ENCODE data around the gene LRP1B.

Gene LRP1B

DNA sequence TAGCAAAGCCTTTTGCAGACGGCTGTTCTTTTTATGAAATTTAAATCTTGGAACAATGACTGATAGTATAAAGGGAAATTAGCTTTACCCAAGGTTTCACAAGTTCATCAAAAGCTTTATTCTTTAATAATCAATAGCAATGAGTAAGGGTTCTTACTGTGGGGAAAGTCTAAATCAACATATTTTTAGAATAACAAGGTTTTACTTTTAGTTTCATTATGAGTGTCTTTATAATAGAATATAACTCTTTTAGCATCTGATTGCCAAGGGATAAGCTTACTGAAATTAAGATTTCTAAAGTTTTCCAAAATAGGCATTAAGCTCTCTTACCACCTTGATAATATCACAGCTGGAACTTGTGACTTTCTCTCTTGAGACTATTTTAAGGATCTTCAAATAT lies 1489.7 kb downstream of the LRP1B start:
- DNase-seq (ENCODE audit: extremely low spot score, insufficient read length, low read depth), result no peak
- no peak for FAIRE-seq

DNA sequence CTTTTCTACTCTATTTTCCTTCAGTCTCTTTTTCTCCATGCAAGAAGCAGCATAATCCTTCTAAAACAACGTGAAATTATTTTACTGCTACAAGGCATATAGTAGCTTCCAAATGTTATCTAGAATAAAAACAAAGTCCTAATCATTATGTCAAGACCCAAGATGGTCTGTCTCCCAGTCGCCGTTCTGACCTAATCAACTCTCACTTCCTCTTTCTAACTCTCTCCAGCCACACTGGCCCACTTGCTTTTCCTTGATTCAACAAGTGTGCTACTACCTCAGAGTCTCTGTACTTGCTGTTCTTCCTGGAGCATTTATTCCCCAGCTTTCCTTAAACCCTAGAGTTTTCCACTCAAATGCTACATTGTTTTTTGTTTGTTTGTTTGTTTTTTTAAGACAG lies 1491.2 kb downstream of the LRP1B start:
- FAIRE-seq, result peak; percentile 26
- no peak for DNase-seq (ENCODE audit: extremely low spot score, insufficient read length, low read depth)

DNA sequence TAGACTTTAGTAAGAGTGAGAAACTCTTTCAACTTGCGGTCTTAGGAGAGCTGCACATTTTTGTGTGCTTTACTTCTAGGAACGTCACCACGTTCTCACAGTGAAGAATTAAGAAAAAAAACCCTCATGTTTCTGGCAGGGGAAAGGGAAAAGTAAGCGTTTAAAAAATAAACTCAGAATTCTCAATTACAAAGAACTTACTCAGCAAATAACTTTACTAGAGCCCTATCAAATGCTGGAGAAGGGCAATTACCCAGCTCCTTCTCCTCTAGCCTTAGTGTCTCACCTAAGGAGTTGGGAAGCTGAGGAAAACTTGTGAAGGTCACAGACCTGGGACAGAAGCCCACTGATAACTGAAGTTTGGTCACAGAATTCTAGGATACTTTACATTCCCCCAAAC lies 1500.3 kb downstream of the LRP1B start:
- FAIRE-seq (no peak), DNase-seq (ENCODE audit: extremely low spot score, insufficient read length, low read depth) (no peak)

DNA sequence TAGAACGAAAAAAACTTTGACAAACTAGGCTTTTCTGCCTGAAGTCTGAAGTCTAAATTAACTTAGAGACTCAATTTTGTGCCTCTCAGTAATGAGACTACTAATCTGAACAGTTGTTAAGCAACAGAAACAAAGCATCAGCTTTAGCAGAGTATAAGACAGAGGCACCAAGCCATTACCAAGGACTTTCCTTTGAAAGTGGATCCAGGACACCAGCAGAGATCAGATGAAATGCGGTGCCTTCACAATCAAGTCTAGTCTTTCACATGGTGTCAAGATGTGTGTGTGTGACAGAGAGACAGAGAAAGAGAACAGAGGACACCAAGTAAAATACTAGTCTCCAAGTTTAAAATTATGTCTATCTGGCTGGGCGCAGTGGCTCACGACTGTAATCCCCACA lies 1502.9 kb downstream of the LRP1B start:
- FAIRE-seq, result no peak

DNA sequence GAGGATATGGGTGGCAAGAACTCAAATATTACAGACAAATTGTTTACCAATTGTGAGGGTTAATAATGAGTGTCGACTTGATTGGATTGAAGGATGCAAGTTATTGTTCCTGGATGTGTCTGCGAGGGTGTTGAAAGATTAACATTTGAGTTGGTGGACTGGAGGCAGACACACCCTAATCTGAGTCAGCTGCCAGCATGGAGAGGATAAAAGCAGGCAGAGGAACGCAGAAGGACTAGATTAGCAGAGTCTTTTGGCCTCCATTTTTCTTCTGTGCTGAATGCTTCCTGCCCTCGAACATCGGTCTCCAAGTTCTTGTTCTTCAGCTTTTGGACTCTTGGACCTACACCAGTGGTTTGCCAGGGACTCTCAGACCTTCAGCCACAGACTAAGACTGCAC lies 1503.7 kb downstream of the LRP1B start:
- FAIRE-seq (no peak), DNase-seq (ENCODE audit: extremely low spot score, insufficient read length, low read depth) (no peak)

More for the DNA sequence above, 1502.9 kb downstream of the LRP1B start:
- no peak for DNase-seq (ENCODE audit: extremely low spot score, insufficient read length, low read depth)

DNA sequence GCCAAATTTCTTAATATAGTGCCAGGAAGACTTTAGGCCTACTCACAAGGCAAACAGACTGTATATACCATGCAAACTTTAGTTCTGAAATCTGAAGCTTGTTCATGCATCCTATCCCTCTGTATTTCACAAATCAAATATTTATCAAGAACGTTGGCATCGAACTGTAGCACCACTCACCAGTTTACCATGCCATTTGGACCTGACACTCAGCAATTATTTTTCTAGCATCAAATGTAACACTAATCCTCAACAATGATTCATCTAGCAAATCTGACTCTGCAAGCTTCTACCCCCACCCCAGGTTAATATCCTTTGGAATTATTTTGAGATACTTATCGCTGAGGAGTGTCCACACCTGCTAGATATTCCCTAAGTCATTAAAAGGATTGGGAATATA lies 1506.6 kb downstream of the LRP1B start:
- FAIRE-seq (no peak), DNase-seq (ENCODE audit: extremely low spot score, insufficient read length, low read depth) (no peak)

DNA sequence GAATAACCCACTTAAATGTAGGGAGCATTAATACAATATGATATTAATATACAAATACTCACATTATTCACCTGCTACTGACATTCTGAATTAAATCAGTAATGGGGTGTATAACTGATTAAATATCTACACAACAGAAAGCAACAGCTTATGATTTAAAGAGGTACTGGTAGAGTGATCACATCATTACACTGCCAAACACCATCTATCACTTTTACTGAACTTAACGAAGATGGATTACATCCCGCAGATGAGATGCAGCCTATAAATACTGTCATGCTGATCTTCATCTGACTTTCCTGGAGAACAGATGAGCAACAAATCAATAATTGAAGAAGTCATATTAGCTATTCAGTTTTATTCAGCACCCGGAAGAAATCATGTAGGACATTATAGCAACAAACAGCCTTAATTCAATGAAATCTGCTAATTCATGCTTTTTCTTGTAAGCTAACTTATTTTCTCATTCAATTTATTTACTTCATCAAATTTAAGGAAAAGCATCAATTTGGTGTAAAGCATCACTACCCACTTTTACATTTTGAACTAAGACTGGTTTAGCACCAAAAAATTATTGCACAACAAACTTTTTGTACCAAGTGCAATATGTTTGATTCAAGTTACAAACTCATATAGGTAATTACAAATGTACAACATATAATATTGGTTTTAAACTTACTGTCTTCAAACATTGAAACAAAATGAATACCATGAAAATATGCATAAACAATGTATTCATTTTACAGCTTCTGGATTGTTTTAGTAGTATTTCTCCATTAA lies 1509.0 kb downstream of the LRP1B start:
- no peak for DNase-seq (ENCODE audit: extremely low spot score, insufficient read length, low read depth)
- FAIRE-seq, result no peak

DNA sequence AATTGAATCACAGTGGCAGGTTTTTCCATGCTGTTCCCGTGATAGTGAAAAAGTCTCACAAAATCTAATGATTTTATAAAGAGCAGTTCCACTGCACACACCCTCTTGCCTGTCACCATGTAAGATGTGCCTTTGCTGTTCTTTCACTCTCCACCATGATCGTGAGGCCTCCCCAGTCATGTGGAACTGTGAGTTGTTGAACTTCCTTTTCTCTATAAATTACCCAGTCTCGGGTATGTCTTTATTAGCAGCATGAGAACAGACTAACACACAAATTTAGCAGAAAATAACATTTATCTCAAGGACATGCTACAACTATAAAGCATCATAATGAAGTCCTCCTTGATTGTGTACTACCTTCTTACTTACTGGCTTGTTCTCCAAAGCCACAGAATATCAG lies 1526.0 kb downstream of the LRP1B start:
- FAIRE-seq (peak; percentile 41), DNase-seq (ENCODE audit: extremely low spot score, insufficient read length, low read depth) (no peak)

DNA sequence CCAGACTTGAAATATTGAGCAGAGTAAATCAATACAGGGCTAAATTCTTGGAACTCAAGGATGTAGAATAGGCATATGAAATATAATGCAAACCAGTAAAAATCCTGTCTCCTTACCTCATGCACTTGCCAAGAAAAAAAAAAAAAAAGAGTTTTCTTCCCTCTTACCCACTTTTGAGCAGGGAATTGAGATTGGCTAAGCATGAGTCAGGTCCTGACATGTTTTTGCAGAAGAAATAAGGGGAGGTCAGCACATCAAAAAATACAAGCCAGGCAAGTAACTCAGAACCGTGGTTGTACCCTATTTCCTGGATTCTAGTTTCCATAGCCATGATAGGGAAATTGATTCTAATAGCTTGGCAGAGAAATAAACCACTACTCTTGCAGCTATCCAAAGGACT lies 1526.7 kb downstream of the LRP1B start:
- no peak for FAIRE-seq
- no peak for DNase-seq (ENCODE audit: extremely low spot score, insufficient read length, low read depth)

DNA sequence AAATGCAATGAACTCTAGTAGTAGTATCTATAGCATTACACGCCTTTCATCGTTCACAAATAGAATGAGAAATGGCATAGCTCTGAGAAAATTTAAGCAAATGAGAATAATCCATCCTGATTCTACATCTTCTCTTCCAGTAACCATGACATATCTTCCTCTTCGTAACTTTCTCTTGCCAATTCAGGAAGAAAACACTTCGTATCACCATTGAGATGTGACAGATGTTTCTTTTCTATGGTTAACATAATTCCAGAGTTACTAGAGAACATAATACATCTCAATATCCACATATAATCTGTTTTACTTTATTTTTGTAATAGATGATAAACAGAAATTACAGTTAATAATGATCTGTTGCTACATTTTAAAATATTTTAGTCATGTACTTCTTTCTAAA lies 1527.4 kb downstream of the LRP1B start:
- FAIRE-seq, result no peak

DNA sequence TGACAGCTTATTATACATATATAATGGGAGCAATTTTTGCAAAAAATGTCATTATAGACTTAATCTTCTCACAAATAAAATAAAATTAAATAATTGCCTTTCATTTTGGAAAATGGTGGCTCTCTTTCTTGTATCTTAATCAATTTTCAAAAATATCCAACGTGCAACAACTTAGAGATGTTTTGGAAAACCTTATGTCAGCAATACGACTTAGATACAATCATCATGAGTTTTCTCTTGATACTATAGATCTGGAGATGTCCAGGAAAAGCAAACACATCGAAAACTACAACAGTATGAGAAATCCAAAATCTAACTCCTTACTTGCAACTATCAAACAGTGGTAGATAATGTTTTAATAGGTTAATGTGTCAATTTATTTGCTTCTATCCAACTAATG lies 1529.0 kb downstream of the LRP1B start:
- FAIRE-seq (no peak), DNase-seq (ENCODE audit: extremely low spot score, insufficient read length, low read depth) (no peak)

More for the DNA sequence above, 1527.4 kb downstream of the LRP1B start:
- no peak for DNase-seq (ENCODE audit: extremely low spot score, insufficient read length, low read depth)

DNA sequence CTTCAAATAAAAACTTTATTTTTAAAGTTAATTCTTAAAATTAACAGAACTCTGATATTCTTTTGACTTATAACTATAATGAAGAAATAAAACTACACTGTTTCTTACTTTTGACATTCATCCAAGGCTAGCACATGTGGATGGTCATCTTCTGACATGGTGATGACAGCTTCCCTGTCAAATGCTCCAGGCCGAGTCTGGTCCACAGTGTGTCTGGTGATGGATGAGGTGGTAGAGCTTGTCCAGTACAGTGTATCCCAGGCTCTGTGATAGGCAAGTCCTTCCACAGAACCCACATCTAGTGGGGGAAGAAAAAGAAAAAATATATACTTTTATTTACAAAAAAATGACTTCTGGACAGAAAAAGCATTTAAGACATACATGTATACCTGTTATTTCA lies 1529.5 kb downstream of the LRP1B start:
- FAIRE-seq (no peak), DNase-seq (ENCODE audit: extremely low spot score, insufficient read length, low read depth) (no peak)

DNA sequence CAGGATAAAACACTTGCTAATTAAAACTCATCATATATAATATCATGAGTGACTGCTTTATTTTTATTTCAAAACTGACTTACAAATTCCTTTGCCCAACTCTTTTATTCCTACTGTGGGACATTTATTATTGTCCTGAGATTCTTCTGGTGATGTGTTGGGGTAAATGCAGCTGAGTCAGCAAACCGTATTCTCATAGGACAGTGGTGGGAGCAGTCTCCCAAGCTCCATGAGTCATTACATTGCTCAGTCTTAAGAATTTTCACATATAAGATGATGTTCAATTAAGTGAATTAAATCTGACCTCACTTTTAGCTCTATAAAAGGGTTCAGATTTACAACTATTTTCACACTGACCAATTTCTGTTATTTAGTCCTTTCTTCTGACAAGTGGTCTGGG lies 1530.7 kb downstream of the LRP1B start:
- DNase-seq (ENCODE audit: extremely low spot score, insufficient read length, low read depth) (no peak), FAIRE-seq (no peak)

DNA sequence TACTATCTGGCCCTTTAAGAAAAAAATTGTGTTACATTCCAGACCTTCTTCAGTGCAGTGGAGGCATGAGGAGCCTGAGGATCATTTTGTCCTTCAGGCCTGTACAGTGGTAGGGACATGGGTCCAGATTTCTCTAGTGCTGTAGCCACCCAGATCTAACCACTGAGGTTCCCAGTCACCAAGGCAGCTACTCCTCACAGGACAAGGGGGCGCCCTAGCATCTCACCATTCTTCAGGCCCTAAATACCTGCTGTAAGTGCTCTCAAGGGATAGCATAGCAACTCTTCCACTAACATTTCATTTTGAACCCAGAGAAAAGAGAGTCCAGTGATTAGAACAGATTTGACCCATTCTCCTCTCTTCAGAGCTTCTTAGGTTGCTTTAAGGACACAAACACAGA lies 1533.0 kb downstream of the LRP1B start:
- DNase-seq (ENCODE audit: extremely low spot score, insufficient read length, low read depth) (no peak), FAIRE-seq (no peak)

DNA sequence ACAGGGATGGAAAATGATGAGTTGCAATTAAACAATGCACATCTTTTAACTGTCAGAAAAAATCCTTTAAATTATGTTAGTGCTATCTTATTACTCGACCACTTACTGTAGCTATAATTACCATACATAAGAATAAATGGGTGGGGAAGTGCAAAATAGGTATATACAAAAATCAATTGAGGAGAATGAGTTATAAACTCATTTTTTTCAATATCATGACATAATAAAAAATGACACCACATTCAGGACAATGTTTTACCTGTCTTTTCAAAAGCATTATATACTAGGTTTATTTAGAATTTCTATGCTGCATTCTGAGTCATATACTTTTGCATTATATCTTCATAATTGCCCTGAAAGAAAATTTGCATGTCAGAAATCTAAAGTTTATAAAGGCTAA lies 1533.6 kb downstream of the LRP1B start:
- FAIRE-seq, result no peak

DNA sequence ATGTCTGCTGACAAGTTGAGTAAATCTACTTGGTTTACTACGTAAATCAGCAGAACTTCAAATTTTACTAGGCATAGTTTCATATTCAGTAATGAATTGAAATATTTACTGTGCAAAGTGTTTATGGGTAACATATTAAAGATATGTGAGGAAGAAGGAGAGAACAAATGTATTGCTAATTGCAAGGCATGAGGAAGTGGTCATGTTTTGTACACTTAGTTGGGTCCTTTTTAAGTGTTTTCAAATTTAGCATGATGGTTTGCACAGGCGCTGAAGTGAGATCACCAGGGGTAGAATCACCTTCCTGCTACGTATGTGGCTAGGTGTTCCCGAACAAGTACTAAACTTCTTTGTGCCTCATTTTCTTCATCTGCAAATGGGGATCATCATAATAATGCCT lies 1534.4 kb downstream of the LRP1B start:
- peak; percentile 45 for FAIRE-seq
- DNase-seq (ENCODE audit: extremely low spot score, insufficient read length, low read depth), result no peak

More for the DNA sequence above, 1533.6 kb downstream of the LRP1B start:
- no peak for DNase-seq (ENCODE audit: extremely low spot score, insufficient read length, low read depth)

DNA sequence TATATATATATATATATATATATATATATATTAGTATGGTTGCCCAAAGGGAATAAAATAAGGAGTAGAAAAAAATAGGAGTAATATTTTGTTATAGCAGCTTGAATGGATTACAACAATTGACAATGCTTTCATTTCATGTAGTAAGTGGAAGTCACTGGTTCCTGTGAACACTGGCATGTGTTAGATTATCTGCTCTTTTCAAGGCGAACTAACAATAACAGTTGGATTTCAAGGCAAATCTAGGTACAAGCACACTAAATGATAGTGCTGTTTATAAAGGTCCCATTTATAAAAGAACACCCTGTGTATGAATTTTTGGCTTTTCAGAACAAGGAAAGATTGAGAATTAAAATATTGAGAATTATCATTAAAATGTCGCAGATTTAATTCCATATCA lies 1535.7 kb downstream of the LRP1B start:
- DNase-seq (ENCODE audit: extremely low spot score, insufficient read length, low read depth), result no peak
- no peak for FAIRE-seq

DNA sequence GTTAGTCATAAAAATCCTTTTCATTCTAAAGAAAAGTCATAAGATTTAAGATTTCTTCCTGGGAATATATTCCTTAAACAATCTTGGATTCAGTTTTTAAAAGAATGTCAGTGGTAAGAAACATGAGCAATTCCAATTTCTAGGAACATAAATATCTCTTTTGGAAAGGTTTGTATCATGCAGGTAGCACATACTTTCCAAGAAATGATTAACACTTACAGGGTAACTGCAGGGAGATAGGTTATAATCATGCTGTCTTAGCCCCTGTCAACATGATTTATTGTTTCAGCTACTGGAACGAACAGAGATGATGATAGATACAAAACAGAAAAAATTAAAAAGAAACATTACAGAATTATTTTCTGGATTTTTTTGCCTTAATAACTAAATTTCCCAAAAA lies 1537.7 kb downstream of the LRP1B start:
- FAIRE-seq (no peak), DNase-seq (ENCODE audit: extremely low spot score, insufficient read length, low read depth) (no peak)

DNA sequence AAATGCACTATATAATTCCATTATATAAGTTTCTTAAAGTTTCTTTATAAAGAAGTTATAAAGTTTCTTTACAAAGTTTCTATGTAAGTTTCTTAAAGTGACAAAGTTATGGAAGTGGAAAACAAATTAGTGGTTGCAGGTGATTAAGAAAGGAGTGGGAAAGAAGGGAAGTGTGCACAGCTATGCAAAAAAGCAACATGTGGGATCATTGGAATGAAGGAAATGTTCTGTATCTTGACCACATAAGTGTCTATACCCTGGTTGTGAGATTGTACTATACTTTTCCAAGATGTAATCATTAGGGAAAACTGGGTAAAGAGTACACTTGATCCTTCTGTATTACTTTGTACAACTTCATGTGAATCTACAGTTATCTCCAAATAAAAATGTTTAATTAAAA lies 1541.1 kb downstream of the LRP1B start:
- FAIRE-seq (no peak), DNase-seq (ENCODE audit: extremely low spot score, insufficient read length, low read depth) (no peak)

DNA sequence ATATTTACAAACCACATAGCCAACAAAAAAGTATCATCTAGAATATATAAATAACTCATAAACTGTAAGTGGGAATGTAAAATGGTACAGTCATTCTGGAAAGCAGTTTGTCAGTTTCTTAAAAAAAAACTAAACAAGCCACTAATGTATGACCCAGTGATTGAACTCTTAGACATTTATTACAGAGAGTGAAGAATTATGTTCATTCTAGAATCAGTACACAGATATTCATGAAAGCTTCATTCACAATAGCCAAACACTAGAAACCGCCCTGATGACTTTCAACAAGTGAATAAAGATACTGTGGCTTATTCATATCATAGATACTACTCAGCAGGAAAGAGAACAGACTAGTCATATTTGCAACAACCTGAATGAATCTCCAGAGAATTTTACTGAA lies 1541.5 kb downstream of the LRP1B start:
- DNase-seq (ENCODE audit: extremely low spot score, insufficient read length, low read depth), result no peak
- no peak for FAIRE-seq

DNA sequence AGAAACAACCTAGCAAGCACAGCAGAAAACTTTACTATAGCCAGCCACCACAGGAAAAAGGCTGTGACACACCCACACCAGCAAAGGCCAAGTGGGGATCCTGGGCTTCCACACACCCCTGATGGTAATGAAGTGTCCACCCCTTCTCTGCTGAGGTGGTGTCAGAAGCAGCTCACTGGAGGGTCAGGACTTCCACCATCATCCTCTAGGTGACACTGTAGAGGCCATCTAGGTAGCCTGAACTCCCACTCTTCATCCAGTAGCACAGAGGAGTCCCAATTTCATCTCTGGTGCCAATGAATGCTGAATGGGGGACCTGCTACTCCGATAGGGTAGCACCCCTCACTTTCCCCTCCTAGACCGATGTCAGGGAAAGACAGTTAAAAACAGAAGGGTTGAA lies 1544.4 kb downstream of the LRP1B start:
- DNase-seq (ENCODE audit: extremely low spot score, insufficient read length, low read depth), result peak; percentile 1
- peak; percentile 64 for FAIRE-seq

DNA sequence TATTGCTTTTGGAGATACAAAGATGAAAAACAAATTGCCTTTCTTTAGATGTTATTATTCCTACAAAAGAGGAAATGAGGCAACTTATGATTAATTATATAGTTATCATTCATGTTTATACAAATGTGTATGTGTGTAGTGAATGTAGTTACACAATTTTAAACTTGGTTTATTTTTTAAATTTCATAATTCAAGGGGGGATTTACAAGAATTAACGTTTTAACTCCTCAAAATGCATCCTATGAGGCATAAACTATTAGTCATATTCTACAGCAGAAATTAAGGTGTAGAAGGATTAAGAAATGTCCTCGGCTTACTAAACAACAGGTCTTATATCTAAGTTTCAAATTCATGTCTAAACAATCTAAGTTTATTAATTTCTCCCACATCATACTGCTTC lies 1545.8 kb downstream of the LRP1B start:
- DNase-seq (ENCODE audit: extremely low spot score, insufficient read length, low read depth), result no peak
- no peak for FAIRE-seq

Data from GM18507 (cell line).